HG02884 (cell line): ENCODE results near the gene NUDT15.

Experiments used
- ATAC-seq: cut with Tn5 transposase; IDR thresholded peaks from one replicate; pipeline ENCODE4 v1.9.1; 2021; ENCODE audit warnings: mild to moderate bottlenecking, moderate library complexity; ENCODE audit not compliant: unreplicated experiment

NUDT15 gene

DNA sequence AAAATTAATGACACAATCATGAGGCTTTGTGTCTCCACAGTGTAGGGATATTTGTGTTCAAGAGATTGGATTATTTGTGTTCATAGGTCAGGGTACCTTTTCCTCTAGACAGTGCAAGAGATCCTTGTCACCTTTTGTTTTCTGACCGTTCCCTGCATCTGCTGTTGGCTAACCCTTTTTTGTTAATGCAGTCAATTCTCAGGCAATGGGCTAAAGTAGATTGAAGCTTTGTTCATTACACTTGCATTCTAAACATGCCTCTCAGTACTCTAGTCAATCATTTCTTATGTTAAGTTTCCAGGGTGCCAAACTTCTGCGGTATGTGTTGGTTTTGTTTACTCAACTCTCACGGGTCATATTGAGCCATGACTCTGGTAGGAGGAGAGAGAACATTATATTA lies 59.1 kb downstream of the NUDT15 start:
- no peak for ATAC-seq
